HG02852 (cell line): ENCODE measurements around the gene FCHO1.

Experiments used
- ATAC-seq: cut with Tn5 transposase; IDR thresholded peaks from one replicate; pipeline ENCODE4 v1.9.1; 2021; ENCODE audit warnings: mild to moderate bottlenecking, moderate library complexity; ENCODE audit not compliant: unreplicated experiment

FCHO1 gene

GRCh38 chr19:17751103-17751911, at the start of gene FCHO1:
FCHO1 (plus strand) TSS chr19:17751477; CDS start chr19:17755165, 3,688 bp downstream.
- ATAC-seq, result peak; percentile 25

GRCh38 chr19:17703824-17704463, 47.3 kb upstream of the FCHO1 start:
- no peak for ATAC-seq

- no peak for ATAC-seq
These were observed 44.5 kb upstream of the FCHO1 start for GRCh38 chr19:17706750-17707181.

GRCh38 chr19:17711851-17712250, 39.4 kb upstream of the FCHO1 start:
- no peak for ATAC-seq

GRCh38 chr19:17716309-17716929, 34.9 kb upstream of the FCHO1 start:
- no peak for ATAC-seq

- no peak for ATAC-seq
These were observed 32.7 kb upstream of the FCHO1 start for GRCh38 chr19:17718550-17718946.

GRCh38 chr19:17718947-17719711, 32.1 kb upstream of the FCHO1 start, which contains the start of gene MAP1S:
MAP1S (plus strand) TSS chr19:17719480; CDS start chr19:17719503, 23 bp downstream.
- no peak for ATAC-seq

- ATAC-seq, result no peak
These were observed 31.4 kb upstream of the FCHO1 start for GRCh38 chr19:17719730-17720400.

GRCh38 chr19:17720440-17720839, 30.8 kb upstream of the FCHO1 start:
- ATAC-seq, result no peak

GRCh38 chr19:17721111-17721628, 30.1 kb upstream of the FCHO1 start:
- ATAC-seq, result no peak

- no peak for ATAC-seq
These were observed 29.5 kb upstream of the FCHO1 start for GRCh38 chr19:17721821-17722220.

GRCh38 chr19:17722655-17723240, 28.5 kb upstream of the FCHO1 start:
- no peak for ATAC-seq

GRCh38 chr19:17724655-17725054, 26.6 kb upstream of the FCHO1 start:
- no peak for ATAC-seq

- no peak for ATAC-seq
These were observed 25.7 kb upstream of the FCHO1 start for GRCh38 chr19:17725422-17726078.

GRCh38 chr19:17726136-17726741, 25.0 kb upstream of the FCHO1 start:
- no peak for ATAC-seq

- no peak for ATAC-seq
These were observed 24.1 kb upstream of the FCHO1 start for GRCh38 chr19:17726964-17727773.

GRCh38 chr19:17727843-17728242, 23.4 kb upstream of the FCHO1 start:
- ATAC-seq, result no peak

GRCh38 chr19:17733127-17733526, 18.1 kb upstream of the FCHO1 start:
- no peak for ATAC-seq
